A549 (cell line): ENCODE measurements around the gene DGKE. TPM values are rescaled to one million over a fixed set of nuclear protein-coding genes. Genes with fewer than 3 reads are reported as not detected.

Experiments
- ATAC-seq, 2 experiments: fragments of 200-7000 bp in 1 of 2; fragments of >200 bp in 1 of 2; cut with Nextera tagmentation in 1 of 2; cut with Tn5 transposase in 1 of 2; 3 replicates each; pipeline versions ENCODE4 v1.8.0 to v1.9.1; 2018 to 2020; ENCODE audit warnings: mild to moderate bottlenecking in 1 of 2, moderate library complexity in 1 of 2
- CTCF ChIA-PET: fragments of 300-600 bp; sonication (Branson Sonifier 250); formaldehyde crosslinking; extraction: SDS; loops from one replicate; lab custom pipeline; 2021; ENCODE audit warnings: antibody characterized with exemption, inconsistent platforms; lab: Yijun Ruan, JAX
- POLR2A ChIA-PET: fragments of 350-600 bp; formaldehyde crosslinking; extraction: SDS; loops from one replicate; lab custom pipeline; 2021; ENCODE audit warnings: antibody characterized with exemption, inconsistent platforms; lab: Yijun Ruan, JAX
- DNase-seq, 2 experiments: peaks; one replicate each; pipeline versions ENCODE4 v3.0.0 to v3.0.0-alpha.2; 2011 to 2016; ENCODE audit warnings: low read depth in 1 of 2, low spot score in 1 of 2
- FAIRE-seq: peaks from 2 replicates; lab custom pipeline; 2011; peaks lifted over from hg19 to GRCh38; lab: Jason Lieb, UNC
- H3K27ac ChIP-seq, 2 experiments: fragments of >200 bp; sonication (Bioruptor Twin); formaldehyde crosslinking; 3 replicates each; pipeline ENCODE4 v1.5.1; 2016 to 2017
- H3K4me1 ChIP-seq: fragments of >200 bp; sonication (Bioruptor Twin); formaldehyde crosslinking; 3 replicates; pipeline ENCODE4 v1.6.1; 2016
- H3K4me2 ChIP-seq: fragments of >200 bp; sonication (Bioruptor Twin); formaldehyde crosslinking; 3 replicates; pipeline ENCODE4 v1.6.1; 2016
- H3K4me3 ChIP-seq: fragments of >200 bp; sonication (Bioruptor Twin); formaldehyde crosslinking; 3 replicates; pipeline ENCODE4 v1.5.1; 2016
- H3K9me3 ChIP-seq: fragments of >200 bp; sonication (Bioruptor Twin); formaldehyde crosslinking; 3 replicates; pipeline ENCODE4 v1.6.1; 2016
- BCL3 ChIP-seq: fragments of >200 bp; sonication (Bioruptor Twin); formaldehyde crosslinking; IDR thresholded peaks from 3 replicates; pipeline ENCODE4 v1.6.1; 2016
- BHLHE40 ChIP-seq: IDR thresholded peaks from 2 replicates; pipeline ENCODE4 v1.6.1; 2012; ENCODE audit warnings: low read depth, low read length, inconsistent platforms
- CBX2 ChIP-seq: fragments of 200-600 bp; sonication (generic); IDR thresholded peaks from 2 replicates; pipeline ENCODE4 v1.6.1; 2016; ENCODE audit warnings: low read depth, mild to moderate bottlenecking, borderline replicate concordance
- CEBPB ChIP-seq, 2 experiments: fragments of >200 bp in 1 of 2; sonication (Bioruptor Twin) in 1 of 2; formaldehyde crosslinking in 1 of 2; IDR thresholded peaks; 2 replicates each; pipeline ENCODE4 v1.6.1; 2012 to 2016
- CHD4 ChIP-seq: fragments of 200-600 bp; sonication (generic); IDR thresholded peaks from 2 replicates; pipeline ENCODE4 v1.6.1; 2016; ENCODE audit warnings: antibody characterized with exemption, mild to moderate bottlenecking, borderline replicate concordance
- CTCF ChIP-seq: fragments of >200 bp; sonication (Bioruptor Twin); formaldehyde crosslinking; IDR thresholded peaks from 3 replicates; pipeline ENCODE4 v1.5.1; 2016
- EHF ChIP-seq: fragments of 250-450 bp; sonication (Bioruptor Pico); IDR thresholded peaks from 2 replicates; pipeline ENCODE4 v1.5.0; 2020; ENCODE audit warnings: mild to moderate bottlenecking
- EHMT2 ChIP-seq: fragments of 200-600 bp; sonication (generic); IDR thresholded peaks from 2 replicates; pipeline ENCODE4 v1.6.1; 2016; ENCODE audit warnings: antibody characterized with exemption, low read depth, mild to moderate bottlenecking, moderate library complexity
- EP300 ChIP-seq, 2 experiments: fragments of >200 bp; sonication (Bioruptor Twin); formaldehyde crosslinking; IDR thresholded peaks; 2 replicates in 1 of 2; 3 replicates in 1 of 2; pipeline ENCODE4 v1.6.1; 2016 to 2017
- ESRRA ChIP-seq: fragments of 150-350 bp; IDR thresholded peaks from 2 replicates; pipeline ENCODE4 v1.6.1; 2014; ENCODE audit warnings: mild to moderate bottlenecking, low read length, borderline replicate concordance
- FOSB ChIP-seq: fragments of 250-450 bp; sonication (Bioruptor Pico); IDR thresholded peaks from 2 replicates; pipeline ENCODE4 v1.5.0; 2020; ENCODE audit warnings: mild to moderate bottlenecking, moderate library complexity
- FOSL2 ChIP-seq, 2 experiments: fragments of 450-650 bp in 1 of 2; fragments of >200 bp in 1 of 2; sonication (Bioruptor Twin) in 1 of 2; formaldehyde crosslinking; IDR thresholded peaks; 2 replicates each; pipeline versions ENCODE4 v1.5.0 to v1.6.1; 2016 to 2020; ENCODE audit warnings: mild to moderate bottlenecking in 1 of 2, moderate library complexity in 1 of 2
- GATA3 ChIP-seq: IDR thresholded peaks from 2 replicates; pipeline ENCODE4 v1.6.1; 2012; ENCODE audit warnings: borderline replicate concordance
- HEYL ChIP-seq: fragments of 250-450 bp; sonication (Bioruptor Pico); IDR thresholded peaks from 2 replicates; pipeline ENCODE4 v1.8.0; 2021; ENCODE audit warnings: mild to moderate bottlenecking, moderate library complexity
- HOXA7 ChIP-seq: fragments of 250-450 bp; sonication (Bioruptor Pico); IDR thresholded peaks from 2 replicates; pipeline ENCODE4 v1.5.0; 2020; ENCODE audit warnings: mild to moderate bottlenecking, moderate library complexity
- KDM5A ChIP-seq: fragments of 200-600 bp; sonication (generic); IDR thresholded peaks from 2 replicates; pipeline ENCODE4 v1.6.1; 2016; ENCODE audit warnings: antibody characterized with exemption, mild to moderate bottlenecking
- MAZ ChIP-seq: fragments of 150-350 bp; IDR thresholded peaks from 2 replicates; pipeline ENCODE4 v1.6.1; 2014; ENCODE audit warnings: antibody characterized with exemption, low read depth, low read length, borderline replicate concordance
- NPAS2 ChIP-seq: fragments of 250-450 bp; sonication (Bioruptor Pico); IDR thresholded peaks from 2 replicates; pipeline ENCODE4 v1.8.0; 2022; ENCODE audit warnings: mild to moderate bottlenecking, moderate library complexity, borderline replicate concordance
- NR3C1 ChIP-seq: fragments of >200 bp; sonication (Bioruptor Twin); formaldehyde crosslinking; IDR thresholded peaks from 3 replicates; pipeline ENCODE4 v1.6.1; 2017
- RARB ChIP-seq: fragments of 250-450 bp; sonication (Bioruptor Pico); IDR thresholded peaks from 2 replicates; pipeline ENCODE4 v1.8.0; 2021; ENCODE audit warnings: mild to moderate bottlenecking, moderate library complexity
- WGBS: methylation state at CpG from one replicate; pipeline ENCODE4 v1.1.6; 2017; ENCODE audit errors: missing lambda C conversion rate; 5-methylcytosine and 5-hydroxymethylcytosine counted together
- polyA plus RNA-seq, 4 experiments: library from polyadenylated mRNA; depleted of rRNA in 3 of 4; stranded (reverse); fragments of >200 nt; fragmentation: RNase III in 1 of 4; extraction: RNeasy Plus Mini Kit Qiagen cat#74134 plus additional on column Dnase treatment in 1 of 4; gene quantifications; 2 replicates in 3 of 4; 3 replicates in 1 of 4; pipeline ENCODE4 v1.2.3, GENCODE V29; 2011 to 2017
- TF ChIP-seq, protein P1 (sequence below): fragments of 150-350 bp; IDR thresholded peaks from 2 replicates; pipeline ENCODE4 v1.6.1; 2014; ENCODE audit warnings: low read depth, mild to moderate bottlenecking, low read length
- TF ChIP-seq, protein P2 (sequence below): fragments of 450-650 bp; IDR thresholded peaks from 2 replicates; pipeline ENCODE4 v1.6.1; 2014; ENCODE audit warnings: antibody characterized with exemption
- TF ChIP-seq, protein P3 (sequence below): IDR thresholded peaks from 2 replicates; pipeline ENCODE4 v1.6.1; 2012; ENCODE audit warnings: low read depth, borderline replicate concordance
- TF ChIP-seq, protein P4 (sequence below): fragments of 250-450 bp; sonication (Bioruptor Pico); IDR thresholded peaks from 2 replicates; pipeline ENCODE4 v1.5.0; 2020; ENCODE audit warnings: low read depth, mild to moderate bottlenecking, moderate library complexity
- TF ChIP-seq, protein P5 (sequence below): IDR thresholded peaks from 2 replicates; pipeline ENCODE4 v1.6.1; 2012

DGKE gene
- polyA plus RNA-seq, 2 of the 4 experiments (the other 2 are of a cell fraction) = 3.4 to 4.6 TPM

DNA sequence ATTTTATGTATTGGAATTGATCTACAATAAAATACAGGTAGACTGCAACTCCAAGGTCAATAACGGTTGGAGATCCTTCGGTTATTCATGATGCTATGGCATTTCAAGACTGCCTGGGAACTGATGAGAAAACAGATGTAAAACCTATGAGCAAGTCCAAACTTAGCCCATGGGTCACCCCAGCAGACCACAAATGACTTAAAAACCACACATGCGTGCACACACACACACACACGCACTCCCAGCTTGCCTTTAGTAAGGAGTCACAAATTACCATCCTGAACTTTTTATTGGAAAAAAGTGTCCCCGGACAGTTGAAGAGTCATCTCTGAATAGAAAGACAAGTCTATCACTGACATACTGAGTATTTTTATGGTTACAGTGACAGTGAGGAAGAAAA, 53.2 kb downstream of the DGKE start:
- FAIRE-seq (no peak), DNase-seq (no peak), ATAC-seq (no peak)
- Histone ChIP-seq H3K9me3 (peaks cover 16% of the 10 kb centered on the region), H3K4me2 (no peak overlapping the region), H3K4me3 (no peak overlapping the region), H3K4me1 (no peaks in the 10 kb centered on the region), H3K27ac (no peak overlapping the region)
- ChIA-PET POLR2A (no interaction called here), CTCF (interaction anchor here (0.9 to 4.8 kb wide), 4 partner anchors 18 to 107 kb away, joined by 3 to 23 read pairs (median 3); partner anchors contain the start of gene COIL)
- TF ChIP-seq GATA3 (no peak), HOXA7 (CRISPR knock-in tag) (no peak), NPAS2 (CRISPR knock-in tag) (no peak), ESRRA (no peak), CEBPB (IDR thresholded peaks at IDR 0.05) (no peak), KDM5A (no peak), BHLHE40 (no peak), CTCF (no peak), FOSL2 (IDR thresholded peaks at IDR 0.05) (no peak), FOSL2 (CRISPR knock-in tag; IDR thresholded peaks at IDR 0.05) (no peak), EHMT2 (no peak), CHD4 (no peak), HEYL (CRISPR knock-in tag) (no peak), BCL3 (no peak), EP300 (IDR thresholded peaks at IDR 0.05) (no peak), FOSB (CRISPR knock-in tag) (no peak), CBX2 (no peak), NR3C1 (no peak), MAZ (no peak)
- TF ChIP-seq, protein P1, sequence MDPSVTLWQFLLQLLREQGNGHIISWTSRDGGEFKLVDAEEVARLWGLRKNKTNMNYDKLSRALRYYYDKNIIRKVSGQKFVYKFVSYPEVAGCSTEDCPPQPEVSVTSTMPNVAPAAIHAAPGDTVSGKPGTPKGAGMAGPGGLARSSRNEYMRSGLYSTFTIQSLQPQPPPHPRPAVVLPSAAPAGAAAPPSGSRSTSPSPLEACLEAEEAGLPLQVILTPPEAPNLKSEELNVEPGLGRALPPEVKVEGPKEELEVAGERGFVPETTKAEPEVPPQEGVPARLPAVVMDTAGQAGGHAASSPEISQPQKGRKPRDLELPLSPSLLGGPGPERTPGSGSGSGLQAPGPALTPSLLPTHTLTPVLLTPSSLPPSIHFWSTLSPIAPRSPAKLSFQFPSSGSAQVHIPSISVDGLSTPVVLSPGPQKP = no peak
- WGBS = 96% methylated on average over 5 of the region's 5 CpGs

GRCh38 chr17:56887552-56888467, 53.9 kb downstream of the DGKE start:
- TF ChIP-seq, protein P2, sequence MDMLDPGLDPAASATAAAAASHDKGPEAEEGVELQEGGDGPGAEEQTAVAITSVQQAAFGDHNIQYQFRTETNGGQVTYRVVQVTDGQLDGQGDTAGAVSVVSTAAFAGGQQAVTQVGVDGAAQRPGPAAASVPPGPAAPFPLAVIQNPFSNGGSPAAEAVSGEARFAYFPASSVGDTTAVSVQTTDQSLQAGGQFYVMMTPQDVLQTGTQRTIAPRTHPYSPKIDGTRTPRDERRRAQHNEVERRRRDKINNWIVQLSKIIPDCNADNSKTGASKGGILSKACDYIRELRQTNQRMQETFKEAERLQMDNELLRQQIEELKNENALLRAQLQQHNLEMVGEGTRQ = no peak
- TF ChIP-seq, protein P3, sequence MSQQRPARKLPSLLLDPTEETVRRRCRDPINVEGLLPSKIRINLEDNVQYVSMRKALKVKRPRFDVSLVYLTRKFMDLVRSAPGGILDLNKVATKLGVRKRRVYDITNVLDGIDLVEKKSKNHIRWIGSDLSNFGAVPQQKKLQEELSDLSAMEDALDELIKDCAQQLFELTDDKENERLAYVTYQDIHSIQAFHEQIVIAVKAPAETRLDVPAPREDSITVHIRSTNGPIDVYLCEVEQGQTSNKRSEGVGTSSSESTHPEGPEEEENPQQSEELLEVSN = no peak
- TF ChIP-seq CHD4 (no peak), EHF (CRISPR knock-in tag) (no peak), NR3C1 (no peak), RARB (CRISPR knock-in tag) (no peak), CEBPB (IDR thresholded peaks at IDR 0.05) (no peak)
- TF ChIP-seq, protein P4, sequence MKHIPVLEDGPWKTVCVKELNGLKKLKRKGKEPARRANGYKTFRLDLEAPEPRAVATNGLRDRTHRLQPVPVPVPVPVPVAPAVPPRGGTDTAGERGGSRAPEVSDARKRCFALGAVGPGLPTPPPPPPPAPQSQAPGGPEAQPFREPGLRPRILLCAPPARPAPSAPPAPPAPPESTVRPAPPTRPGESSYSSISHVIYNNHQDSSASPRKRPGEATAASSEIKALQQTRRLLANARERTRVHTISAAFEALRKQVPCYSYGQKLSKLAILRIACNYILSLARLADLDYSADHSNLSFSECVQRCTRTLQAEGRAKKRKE (CRISPR knock-in tag) = no peak
- TF ChIP-seq, protein P5, sequence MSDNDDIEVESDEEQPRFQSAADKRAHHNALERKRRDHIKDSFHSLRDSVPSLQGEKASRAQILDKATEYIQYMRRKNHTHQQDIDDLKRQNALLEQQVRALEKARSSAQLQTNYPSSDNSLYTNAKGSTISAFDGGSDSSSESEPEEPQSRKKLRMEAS = no peak
- H3K27ac ChIP-seq = no peak overlapping the region
- ChIA-PET POLR2A (no interaction called here), CTCF (interaction anchor here (0.9 to 4.8 kb wide), 4 partner anchors 11 to 73 kb away, joined by 3 to 23 read pairs (median 4); partner anchors contain the start of genes COIL and TRIM25)
- no peak for FAIRE-seq
- DNase-seq = no peak
- no peak overlapping the region for H3K4me3 ChIP-seq
- ATAC-seq = no peak
- peaks cover 16% of the 10 kb centered on the region for H3K9me3 ChIP-seq
- H3K4me1 ChIP-seq = no peaks in the 10 kb centered on the region
- H3K4me2 ChIP-seq = no peak overlapping the region
- 92% methylated on average over 9 of the region's 9 CpGs for WGBS
